COLO668 (cell line): ENCODE measurements around the gene PSAP.

Source experiments
- DNase-seq: peaks from one replicate; lab custom pipeline; 2025; ENCODE audit not compliant: unreplicated experiment; lab: John Stamatoyannopoulos, UW

Gene PSAP

DNA sequence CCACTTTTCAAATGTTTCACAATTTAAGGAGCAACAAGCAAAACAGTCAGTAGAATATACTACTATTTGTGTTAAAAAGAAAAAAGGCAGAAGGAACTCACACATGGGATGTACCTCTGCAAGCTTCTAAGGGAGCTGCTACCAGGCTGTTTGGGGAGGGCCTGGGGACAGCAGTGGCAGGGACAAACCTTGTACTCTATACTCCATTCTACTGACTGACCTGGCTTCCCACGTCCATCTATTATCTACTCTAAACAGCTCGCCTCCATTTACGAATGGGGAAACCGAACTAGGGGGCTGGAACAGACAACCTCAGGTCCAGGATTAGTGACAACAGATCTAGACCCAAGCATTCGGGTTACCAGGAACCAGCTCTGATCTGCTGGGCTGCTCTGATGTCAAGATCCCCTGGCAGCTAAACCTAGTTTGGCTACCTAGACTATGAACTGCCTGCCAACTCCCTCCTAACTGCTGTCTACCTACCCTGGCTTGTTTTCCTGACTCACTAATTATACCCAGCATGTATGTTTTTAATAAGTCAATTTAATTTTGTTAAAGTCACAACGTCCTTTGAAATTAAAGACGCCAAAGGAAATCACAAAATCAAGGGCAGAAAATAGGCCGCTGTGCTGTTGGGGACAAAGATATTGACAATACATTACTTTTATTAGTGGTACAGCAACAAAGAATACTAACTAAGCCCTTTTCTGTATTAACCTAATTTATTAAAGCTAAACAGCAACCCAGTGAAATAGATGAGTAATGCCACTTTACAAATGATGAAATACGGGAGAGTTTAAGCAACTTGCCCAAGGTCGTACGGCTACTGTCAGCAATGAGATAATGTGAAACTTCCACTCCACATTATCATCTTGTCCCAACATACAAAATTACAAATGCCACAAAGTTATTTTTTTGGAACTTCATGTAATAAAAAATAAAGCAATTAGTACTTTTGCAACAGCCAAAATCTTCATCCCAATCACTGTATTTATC is 5.3 kb downstream of the PSAP start:
- DNase-seq = no peak

DNA sequence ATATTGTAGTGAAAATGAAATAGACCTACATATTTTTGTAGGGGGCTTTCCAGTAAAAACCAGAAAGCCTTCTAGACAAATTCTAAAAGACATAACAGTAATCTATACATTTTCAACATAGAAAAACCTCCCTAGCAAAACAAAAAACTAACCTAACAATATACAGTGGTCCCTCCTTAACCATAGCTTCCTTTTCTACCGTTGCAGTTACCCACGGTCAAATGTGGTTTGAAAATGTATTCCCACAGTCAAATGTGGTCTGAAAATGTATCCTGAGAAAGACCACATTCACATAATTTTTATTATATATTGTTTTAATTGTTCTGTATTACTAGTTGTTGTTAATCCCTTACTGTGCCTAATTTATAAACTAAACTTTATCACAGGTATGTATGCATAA is 6.4 kb downstream of the PSAP start:
- no peak for DNase-seq

DNA sequence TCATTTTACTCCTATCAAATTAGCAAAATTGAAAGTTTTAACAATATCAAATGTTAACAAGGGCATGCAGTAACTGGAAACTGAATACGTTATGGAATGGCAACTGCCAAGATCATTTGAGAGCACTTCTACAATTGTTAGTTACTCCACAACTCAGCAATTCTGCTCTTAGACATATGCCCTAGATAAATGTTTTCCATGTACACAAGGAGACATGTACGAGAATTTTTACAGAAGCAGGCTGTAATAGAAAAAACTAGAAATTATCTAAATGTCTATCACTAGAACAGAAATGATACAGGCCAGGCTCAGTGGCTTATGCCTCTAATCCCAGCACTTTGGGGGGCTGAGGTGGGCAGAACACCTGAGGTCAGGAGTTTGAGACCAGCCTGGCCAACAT is 7.0 kb downstream of the PSAP start:
- no peak for DNase-seq

DNA sequence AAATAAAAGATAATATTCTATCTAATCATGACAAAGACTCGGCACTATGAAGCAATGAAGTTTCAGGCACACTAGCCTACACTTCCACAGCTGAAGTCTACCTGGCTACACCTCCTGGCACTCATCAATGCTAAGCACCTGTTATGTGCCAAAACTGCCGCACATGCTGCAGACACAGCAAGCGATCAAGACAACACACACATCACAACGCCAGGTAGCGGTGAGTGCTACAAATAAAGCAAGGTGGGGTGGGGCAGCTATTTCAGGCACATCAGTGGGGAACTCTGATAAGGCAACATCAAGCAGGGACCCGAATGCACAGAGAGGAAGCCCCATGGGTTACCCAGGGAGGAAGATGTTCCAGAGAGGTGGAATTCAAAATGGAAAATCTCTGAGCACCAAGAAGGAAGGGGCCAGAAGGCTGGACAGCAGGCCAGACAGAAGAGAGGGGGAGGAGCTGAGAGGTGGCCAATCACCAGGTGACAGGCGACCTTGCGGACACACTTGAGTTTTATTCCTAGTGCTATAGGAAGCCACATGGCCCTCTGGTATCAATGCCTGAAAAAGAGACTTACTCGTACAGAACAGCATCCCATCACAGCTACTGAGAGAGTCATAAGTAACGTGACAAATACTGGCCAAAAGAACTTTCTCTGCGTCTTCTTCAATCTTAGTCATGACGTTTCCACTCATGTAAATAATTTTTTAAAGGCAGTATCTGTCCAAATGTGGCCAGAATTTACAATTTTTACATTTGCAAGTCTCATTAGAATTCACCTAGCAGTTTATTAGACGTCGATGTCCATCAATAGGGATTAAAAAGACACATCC is 8.0 kb downstream of the PSAP start:
- no peak for DNase-seq

DNA sequence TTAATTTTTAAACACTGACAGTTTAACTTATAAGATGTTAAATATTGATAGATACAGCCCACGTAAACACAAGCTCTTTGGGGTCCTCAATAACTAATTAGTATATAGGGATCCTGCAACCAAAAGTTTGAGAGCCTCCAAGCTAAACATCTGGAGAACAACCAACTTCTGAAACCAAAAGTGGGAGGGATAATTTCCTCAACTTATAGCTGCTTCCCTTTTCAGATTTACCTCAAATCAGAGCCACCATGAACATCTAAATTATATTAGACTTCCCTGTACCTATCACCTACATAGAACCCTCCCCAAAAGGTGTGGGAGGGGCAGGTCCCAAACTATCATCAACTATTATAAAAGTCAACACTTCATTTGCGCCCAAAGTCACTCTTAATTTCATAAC is 8.6 kb downstream of the PSAP start:
- no peak for DNase-seq

DNA sequence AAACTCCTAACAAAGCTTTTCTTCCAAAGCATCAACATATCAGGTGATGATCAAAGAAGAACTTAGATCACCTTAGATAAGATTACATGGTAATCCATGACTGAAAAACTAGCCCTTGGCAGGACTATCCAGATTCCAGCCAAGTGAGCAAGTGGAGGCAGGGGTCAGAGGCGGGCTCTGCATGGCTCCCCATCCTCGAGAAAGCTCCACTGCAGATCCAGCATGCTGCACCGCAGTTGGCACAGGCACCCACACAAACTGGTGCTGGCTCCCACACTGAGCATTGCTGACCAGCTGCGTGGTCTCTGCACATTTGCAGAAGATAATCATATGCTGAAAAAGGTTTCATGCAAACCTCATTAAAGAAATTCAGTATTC is 10.1 kb downstream of the PSAP start:
- DNase-seq = no peak

DNA sequence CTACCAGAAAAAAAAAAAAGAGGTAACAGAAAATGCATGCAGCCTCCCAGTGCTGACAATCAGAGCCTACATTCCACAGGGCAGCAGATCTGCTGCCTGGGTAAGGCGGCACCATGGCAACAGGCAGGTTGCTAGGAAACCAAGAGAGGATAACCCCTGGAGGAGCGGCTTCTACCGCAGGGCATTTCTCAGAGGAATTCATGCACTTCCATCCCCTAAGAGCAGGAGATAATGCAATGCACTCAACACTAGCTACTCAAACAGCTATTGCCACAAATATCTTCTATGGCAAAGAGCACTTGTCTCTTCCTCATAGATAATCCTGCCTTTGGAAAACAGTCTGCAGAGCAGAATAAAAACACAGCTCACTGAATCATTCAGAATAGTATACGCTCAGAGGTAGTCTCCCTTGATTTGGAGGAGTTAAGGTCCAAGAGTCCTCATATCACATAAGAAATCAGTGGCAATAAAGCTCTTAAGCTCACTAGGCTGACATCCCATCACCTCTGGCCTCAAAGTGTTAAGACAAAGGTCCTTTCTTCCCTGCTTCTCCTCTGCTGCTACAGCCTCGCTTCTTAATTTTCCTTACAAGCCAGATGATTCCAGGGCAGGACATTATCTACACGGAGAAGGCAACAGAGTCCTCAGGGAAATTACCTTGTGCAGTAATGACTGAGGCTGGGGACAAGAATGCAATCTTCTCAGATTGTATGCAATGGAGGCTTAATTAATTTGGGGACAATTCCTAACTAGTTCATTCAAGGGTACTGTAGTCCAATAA is 10.7 kb downstream of the PSAP start:
- DNase-seq = peak; percentile 64

DNA sequence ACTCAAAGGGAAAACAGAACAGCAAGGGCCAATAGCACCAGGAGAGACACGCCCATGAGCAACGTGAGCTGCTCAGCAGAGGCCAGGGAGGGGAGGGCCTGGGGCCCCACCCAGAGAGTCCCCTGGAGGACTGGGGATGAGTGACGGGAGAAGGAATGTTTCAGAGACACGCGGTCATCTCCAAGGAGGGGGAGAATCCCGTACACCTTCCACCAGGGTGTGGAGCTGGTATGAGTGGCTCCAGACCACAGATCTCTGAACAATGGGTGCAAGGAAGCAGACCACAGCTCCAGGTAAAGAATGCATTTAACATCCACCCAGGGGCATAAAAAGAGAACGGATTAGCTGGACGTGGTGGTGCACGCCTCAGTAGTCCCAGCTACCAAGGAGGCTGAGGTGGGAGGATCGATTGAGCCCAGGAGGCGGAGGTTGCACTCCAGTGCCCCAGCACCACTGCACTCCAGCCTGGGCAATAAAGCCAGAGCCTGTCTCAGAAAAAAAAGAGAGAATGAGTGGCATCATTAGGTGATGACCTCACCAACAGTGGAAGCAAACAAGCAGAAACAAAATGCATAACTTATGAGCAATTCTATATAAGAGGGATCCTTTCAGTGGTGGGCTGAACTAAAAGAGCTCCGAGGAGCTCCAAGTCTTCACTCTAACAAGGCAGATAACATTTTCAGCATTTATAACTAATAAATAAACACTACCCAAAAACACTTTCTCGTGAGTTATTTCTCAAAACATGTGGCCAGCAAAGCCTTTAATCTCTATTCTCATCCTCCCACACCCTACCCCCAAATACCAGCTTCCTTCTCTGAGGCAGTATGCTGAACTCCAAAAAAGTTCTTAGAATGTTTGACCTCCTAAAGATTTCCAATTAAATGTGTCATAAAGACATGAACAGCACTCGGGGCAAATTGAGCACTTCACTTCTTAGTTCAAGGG is 12.5 kb downstream of the PSAP start:
- DNase-seq = no peak

DNA sequence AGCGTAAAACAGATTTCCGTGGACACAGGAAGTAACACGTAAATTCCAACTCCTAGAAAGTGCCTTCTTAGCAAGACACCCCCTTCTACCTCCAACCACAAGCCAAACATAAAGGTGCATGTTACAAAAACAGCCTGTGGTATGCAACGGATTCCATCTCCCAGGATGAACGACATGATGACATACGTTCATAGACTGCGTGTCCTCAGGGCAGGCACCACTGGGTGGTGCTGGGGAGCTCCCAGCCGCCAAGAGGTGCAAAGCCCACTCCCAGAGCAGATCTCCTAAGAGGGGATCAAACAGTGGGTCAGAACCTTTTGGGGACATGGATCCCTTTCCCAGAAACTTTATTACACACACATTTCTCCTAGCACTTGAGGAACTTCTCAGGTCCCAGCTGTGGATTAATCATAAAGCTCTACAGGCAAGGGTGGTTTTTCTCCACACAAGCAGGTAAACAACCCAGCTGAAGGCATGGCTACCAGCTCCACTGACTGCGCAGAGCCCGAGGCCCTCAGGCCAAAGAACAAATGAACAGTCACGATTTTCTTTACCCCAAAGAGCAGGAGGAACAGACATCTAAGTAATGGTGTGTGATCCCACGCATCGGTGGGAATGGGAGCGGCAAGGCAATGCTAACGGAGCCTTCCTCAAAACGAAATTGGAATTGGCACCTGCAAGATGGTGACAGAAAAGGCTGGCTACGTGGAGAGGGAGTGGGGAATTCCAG is 13.8 kb downstream of the PSAP start:
- no peak for DNase-seq

DNA sequence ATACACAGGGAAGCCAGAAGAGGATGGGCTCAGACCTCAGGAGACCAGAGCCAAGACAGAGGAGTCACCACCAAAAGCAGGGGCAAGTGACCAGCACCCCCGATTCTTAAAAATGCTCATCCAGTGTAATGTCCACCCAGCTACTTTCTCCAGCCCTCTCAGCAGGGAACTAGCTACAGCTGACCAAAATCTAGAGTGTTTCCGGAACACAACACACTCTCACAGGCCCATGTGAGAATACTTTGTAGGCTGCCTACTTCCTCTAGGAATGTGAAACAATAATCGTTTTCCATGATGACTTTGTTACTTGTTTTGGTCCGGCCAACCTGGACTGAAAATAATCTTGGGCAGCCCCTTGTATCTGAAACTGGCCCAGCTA is 14.5 kb downstream of the PSAP start:
- no peak for DNase-seq

DNA sequence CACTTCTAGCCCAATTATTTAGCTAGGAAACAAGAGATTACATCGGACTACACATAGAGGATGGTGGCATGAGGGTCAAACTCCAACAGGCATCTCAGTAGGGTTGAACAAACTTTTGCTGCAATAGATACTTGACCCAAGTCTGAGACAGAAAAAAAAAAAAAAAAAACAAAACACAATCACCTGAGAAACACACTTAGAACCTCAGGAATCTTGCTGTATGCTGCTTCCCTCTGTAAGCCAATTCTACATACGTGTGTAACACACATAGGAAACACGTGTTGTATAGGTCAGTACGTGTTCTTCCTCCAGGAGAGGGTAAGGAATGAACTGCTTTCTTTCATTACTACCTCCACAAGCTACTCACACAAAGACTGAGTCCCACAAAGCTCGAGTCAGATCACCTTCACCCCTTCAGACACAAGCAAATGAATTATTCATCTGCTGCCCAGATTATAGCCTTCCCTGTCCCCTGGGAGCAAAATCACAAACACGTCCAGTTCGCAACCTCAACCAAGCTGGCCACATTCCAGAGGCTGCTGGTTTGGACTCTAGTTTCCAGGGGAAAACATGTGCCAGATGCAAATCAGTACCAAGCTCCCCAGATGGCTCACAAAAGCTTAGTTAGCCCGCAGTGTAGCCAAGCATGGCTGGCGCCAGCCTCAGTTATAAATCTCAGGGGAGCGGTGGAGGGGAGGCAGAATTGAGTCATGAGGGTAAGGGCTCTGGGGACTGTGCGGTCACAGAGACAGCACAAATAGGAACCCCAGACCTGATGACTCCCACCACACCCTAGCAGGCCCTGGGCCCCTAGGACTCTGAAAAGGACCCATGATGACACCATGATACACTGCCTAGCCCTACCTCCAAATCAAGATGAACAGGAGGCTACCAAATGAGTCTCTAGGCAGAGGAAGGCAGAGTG is 15.1 kb downstream of the PSAP start:
- DNase-seq = peak; percentile 7

DNA sequence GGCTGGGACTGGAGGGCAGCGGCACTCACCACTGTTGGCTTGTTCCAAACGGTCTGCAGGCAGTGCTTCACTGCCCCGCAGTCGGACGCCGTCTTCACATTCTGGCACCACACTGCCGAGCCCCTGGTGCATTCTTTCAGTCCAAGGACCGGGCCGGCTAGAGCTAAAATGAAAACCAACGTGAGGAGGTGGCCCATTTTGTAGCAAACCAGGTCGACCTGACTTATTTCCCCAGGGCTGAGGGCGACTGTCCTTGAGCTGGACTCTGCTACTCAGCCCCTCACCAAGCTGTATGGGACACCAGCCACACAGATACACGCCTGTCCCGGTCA is 16.7 kb downstream of the PSAP start:
- no peak for DNase-seq

DNA sequence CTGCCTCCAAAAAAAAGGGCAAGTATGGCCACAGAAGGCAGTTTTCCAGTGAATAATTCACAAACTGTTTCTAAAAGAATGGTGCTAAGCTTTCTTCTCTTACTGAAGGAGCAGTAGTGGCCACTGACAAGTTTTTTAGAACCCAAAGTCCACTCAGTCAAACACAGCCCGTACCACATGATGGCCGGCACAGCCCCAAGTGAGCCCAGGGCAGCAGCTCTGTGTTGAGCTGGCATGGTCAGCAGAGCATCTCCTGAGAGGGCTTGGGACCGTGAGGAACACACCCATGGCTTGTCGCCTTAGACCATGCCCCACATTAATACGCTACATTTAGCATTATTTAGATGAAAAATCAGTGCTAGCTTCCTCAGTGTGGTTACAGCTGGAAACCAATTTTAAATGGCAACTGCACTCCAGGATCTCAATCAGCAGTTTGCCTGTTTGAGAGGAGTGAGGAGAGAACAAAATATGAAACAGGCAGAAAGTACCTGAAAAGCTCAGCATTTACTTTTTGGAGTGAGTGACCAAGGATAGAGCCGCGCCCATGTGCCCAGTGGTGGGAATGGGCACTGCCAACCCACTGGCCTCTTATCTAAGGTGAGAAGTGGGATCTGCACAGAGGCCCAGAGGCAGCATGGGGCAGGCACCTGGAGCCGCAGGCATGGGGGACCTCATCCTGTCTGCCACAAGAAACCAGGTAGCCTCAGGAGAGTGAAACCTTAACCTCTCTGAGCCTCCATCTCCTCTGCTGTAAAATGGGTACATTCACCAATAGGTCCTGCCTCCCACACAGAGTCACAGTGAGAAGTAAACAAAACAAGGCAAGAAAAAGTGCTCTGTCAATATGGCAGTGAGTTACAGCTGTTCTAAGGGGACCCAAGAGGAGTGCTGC is 17.4 kb downstream of the PSAP start:
- no peak for DNase-seq

DNA sequence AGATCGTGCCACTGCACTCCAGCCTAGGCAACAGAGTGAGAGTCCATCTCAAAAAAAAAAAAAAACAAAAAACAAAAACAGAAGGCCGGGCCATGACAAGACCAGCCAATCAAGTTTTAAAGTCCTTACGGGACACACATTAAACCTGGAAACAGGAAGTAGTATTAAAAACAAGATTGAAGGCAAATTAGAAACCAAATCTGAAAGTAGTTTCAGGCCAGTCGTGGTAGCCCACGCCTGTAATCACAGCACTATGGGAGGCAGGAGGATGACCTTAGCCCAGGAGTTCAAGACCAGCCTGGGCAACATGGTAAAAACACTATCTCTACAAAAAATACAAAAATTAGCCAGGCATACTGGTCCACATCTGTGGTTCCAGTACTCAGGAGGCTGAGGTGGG is 18.1 kb downstream of the PSAP start:
- no peak for DNase-seq

DNA sequence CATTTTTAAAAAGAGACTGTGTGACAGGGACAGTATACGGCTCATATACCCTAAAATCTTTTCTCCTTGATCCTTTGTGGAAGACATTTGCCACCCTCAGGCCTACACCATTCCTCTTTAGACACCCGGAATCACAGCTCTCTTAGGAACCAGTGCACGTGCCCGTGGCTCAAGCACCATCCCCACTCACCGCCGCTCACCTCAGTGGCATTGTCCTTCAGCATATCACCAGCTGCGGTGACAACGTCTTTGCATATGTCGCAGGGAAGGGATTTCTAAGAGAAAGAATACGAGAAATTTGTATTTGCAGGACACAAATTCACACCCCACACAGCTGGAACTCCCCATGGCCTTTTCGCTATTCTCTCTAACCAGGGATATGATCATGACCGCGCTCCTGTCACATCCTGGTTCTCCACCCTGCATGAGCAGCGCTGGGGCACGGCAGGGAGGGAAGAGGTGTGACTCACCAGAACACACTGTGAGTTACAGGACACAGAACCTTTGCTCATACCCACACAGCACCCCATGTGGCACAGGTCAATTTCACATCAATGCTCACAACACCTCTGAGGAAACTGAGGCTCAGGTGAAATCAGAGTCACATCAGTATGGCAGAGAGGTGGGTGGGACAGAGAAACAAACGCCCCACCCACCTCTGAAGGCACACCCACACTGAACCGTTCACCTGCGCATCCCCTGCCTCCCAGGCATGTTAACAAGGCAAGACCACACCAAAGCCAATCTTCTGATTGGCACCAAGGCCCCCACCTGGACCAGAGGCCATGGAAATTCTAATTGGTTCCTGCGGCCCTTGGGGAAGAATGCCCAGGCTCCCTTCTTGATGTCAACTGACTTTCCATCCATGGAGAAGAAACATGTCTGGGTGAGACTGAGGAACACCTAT is 19.2 kb downstream of the PSAP start:
- no peak for DNase-seq

DNA sequence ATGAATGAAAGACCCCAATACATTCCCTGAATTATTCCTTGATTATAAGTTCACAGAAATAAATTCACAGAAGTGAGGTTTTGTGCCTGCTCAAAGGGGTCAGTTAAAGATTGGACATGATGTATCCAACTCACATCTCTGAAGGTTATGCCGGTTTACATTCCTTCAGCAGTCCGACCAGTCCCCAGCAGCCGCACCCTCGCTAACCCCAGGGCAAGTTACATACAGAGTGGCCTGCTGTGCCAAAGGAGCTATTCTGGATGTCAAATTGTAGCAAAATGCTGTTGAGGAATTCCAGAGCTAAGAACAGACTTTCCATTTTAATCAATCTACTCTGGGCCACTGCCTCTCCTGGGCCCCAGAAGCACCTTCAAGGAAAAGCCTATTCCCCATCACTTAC is 20.3 kb downstream of the PSAP start:
- no peak for DNase-seq

DNA sequence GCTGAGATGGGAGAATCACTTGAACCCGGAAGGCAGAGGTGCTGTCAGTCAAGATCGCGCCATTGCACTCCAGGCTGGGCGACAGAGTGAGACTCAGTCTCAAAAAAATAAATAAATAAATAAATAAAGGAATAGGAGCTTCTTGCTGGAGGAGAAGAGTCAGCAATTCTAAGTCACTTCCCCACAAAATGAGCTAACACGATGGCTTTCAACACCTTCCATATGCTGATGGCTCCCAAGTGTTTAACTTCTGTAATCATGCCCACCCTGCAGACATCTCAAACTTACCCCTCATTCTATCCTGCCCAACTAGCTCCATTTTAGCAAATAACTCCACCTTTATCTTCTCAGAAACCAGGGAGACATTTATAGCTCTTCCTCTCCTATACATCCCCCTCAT is 21.2 kb downstream of the PSAP start:
- DNase-seq = no peak
